Retinal pigment epithelial cell (primary cell): ENCODE measurements around the gene PSEN1.
A peak's percentile ranks its signal among the peaks of the same experiment; 100 is the strongest.

Experiments
- DNase-seq: peaks from one replicate; pipeline ENCODE4 v3.0.0-alpha.2; 2010; ENCODE audit warnings: low read depth
- H3K4me3 ChIP-seq: 2 replicates; pipeline ENCODE4 v1.5.1; 2011; ENCODE audit warnings: mild to moderate bottlenecking, low read length, control low read depth, moderate library complexity
- TF ChIP-seq, protein P1 (sequence below): conservative IDR thresholded peaks from 2 replicates; pipeline ENCODE4 v1.5.1; 2011; ENCODE audit warnings: low read depth, low read length, control low read depth, inconsistent platforms

PSEN1 gene

DNA sequence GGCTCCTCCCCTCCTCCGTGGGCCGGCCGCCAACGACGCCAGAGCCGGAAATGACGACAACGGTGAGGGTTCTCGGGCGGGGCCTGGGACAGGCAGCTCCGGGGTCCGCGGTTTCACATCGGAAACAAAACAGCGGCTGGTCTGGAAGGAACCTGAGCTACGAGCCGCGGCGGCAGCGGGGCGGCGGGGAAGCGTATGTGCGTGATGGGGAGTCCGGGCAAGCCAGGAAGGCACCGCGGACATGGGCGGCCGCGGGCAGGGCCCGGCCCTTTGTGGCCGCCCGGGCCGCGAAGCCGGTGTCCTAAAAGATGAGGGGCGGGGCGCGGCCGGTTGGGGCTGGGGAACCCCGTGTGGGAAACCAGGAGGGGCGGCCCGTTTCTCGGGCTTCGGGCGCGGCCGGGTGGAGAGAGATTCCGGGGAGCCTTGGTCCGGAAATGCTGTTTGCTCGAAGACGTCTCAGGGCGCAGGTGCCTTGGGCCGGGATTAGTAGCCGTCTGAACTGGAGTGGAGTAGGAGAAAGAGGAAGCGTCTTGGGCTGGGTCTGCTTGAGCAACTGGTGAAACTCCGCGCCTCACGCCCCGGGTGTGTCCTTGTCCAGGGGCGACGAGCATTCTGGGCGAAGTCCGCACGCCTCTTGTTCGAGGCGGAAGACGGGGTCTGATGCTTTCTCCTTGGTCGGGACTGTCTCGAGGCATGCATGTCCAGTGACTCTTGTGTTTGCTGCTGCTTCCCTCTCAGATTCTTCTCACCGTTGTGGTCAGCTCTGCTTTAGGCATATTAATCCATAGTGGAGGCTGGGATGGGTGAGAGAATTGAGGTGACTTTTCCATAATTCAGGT lies at the start of gene PSEN1:
TSS of gene PSEN1 (plus strand) at position 121 of the 839 bp plus-strand sequence. CDS start 11,513 bp downstream, outside the sequence.
- H3K4me3 ChIP-seq: peak within 1 kb of the TSS; percentile 60
- TF ChIP-seq, protein P1, sequence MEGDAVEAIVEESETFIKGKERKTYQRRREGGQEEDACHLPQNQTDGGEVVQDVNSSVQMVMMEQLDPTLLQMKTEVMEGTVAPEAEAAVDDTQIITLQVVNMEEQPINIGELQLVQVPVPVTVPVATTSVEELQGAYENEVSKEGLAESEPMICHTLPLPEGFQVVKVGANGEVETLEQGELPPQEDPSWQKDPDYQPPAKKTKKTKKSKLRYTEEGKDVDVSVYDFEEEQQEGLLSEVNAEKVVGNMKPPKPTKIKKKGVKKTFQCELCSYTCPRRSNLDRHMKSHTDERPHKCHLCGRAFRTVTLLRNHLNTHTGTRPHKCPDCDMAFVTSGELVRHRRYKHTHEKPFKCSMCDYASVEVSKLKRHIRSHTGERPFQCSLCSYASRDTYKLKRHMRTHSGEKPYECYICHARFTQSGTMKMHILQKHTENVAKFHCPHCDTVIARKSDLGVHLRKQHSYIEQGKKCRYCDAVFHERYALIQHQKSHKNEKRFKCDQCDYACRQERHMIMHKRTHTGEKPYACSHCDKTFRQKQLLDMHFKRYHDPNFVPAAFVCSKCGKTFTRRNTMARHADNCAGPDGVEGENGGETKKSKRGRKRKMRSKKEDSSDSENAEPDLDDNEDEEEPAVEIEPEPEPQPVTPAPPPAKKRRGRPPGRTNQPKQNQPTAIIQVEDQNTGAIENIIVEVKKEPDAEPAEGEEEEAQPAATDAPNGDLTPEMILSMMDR: no peak
- peak; percentile 56 for DNase-seq

DNA sequence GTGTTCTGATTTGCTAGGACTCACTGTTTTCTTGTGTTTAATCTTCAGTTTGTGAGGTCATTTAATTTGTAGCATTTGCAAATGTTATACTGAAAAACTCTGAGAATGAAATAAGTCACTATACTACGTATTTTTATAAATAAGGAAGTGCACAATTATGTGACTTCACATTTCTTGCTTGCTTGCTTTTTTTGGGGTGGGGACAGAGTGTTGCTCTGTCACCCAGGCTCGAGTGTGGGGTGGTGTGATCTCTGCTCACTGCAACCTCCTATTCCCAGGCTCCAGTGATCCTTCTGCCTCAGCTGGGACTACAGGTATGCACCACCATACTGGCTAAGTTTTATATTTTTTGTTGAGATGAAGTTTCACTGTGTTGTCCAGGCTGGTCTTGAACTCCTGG lies 45.3 kb upstream of the PSEN1 start:
- TF ChIP-seq, protein P1: no peak
- no peak overlapping the region for H3K4me3 ChIP-seq
- DNase-seq: no peak

DNA sequence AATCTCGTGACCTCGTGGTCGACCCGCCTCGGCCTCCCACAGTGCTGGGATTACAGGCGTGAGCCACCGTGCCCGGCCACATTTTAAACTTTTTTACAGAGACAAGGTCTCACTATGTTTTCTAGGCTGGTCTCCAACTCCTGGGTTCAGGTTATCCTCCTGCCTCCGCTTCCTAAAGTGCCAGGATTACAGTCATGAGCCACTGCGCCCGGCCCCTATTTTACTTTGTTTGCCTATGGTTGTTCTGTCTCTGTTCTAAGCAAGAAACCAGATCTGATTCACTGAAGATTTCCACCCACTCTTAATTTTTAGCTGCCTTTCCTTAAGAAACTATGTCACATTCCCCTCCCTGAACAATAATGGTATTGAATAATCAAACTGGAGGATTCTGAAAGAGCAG lies 38.9 kb upstream of the PSEN1 start:
- no peak for DNase-seq
- TF ChIP-seq, protein P1: no peak
- no peak overlapping the region for H3K4me3 ChIP-seq

DNA sequence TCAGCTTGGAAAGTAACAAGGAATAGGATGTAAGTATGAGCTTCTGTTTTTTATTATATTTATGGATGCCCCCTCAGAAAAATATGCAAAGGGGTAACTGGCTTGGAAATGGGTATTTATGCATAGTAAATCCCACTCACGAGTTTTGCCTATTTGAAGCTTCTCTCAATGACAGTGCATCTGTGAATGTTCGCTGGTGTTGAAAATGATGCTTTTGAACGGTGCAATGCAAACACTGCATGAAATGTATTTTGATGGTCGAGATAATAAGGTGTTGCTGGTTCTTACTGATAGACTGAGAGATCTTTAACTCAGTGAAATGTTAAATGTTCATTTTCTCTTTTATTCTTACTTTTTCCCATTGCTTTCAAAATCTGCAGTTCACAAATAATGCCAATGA lies 36.0 kb upstream of the PSEN1 start:
- DNase-seq: no peak
- TF ChIP-seq, protein P1: no peak
- no peak overlapping the region for H3K4me3 ChIP-seq

DNA sequence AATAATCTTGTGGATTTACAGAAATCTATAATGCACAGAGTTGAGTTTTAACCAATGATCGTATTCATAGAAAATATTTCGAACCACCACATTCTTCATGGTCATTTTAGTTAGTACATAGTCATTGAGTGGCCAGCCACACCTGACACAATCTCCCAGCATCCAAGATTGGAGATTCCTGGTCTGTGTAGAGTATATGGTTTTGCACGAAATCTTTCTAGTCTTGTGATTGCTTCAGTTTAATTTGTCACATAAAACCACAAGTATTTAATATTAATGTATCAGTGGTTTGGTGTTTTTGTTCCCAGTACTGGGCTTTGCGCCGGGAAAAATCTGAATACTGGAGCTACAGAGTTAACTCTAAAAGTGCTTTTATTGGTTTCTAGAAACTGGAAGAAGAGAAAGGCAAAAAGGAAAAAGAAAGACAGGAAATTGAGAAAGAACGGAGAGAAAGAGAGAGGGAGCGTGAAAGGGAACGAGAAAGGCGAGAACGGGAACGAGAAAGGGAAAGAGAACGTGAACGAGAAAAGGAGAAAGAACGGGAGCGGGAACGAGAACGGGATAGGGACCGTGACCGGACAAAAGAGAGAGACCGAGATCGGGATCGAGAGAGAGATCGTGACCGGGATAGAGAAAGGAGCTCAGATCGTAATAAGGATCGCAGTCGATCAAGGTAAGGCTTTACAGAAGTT lies 33.4 kb upstream of the PSEN1 start:
- DNase-seq: no peak
- H3K4me3 ChIP-seq: no peak overlapping the region
- TF ChIP-seq, protein P1: no peak

DNA sequence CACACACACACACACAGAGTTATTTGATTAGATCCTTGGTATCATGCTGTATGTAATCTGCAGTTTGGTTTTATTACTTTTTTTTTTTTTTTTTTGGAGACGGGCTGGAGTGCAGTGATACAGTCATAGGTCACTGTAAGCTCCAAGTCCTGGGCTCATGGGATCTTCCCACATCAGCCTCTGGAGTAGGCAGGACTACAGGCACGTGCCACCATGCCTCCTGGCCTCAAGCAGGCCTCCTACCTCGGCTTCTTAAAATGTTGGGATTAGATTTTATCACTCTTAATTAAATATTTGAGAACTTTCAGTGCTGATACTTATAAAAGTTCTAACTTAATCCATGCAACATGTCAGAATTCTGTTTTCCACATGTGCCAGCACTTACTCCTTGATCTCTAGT lies 31.3 kb upstream of the PSEN1 start:
- no peak for DNase-seq
- TF ChIP-seq, protein P1: no peak
- no peak overlapping the region for H3K4me3 ChIP-seq
